ENCODE results near the gene CALML6. TPM values are rescaled to one million over a fixed set of nuclear protein-coding genes. Genes with fewer than 3 reads are reported as not detected.

Gene CALML6
- total RNA-seq, 2 donors from 2014 or later = 1.0 to 4.3 TPM

- H3K4me1 ChIP-seq = peaks cover 32% of the 10 kb centered on the region
- no peaks in the 10 kb centered on the region for H3K27me3 ChIP-seq
- 73% methylated on average over 2 of the region's 2 CpGs; no CpG with 5 or more reads in 1 of the 2 donors for WGBS, 2 donors
- intact Hi-C loops (cut with DNase I) = no loop called here
- H3K9me3 ChIP-seq = no peaks in the 10 kb centered on the region
- DNase-seq = peak in 3 of 4 donors; percentile 30 to 55 (median 48)
- no peak overlapping the region for H3K4me3 ChIP-seq
- TF ChIP-seq CTCF (IDR thresholded peaks at IDR 0.05) = no peak
- TF ChIP-seq POLR2A (IDR thresholded peaks at IDR 0.05) = no peak
- H3K27ac ChIP-seq = no peak overlapping the region
- no peaks in the 10 kb centered on the region for H3K36me3 ChIP-seq (replicated peaks in 1 of 2; ENCODE audit: insufficient read depth in 1 of 2, low read depth in 2 of 2)
- peak; percentile 21 for ATAC-seq
Measured at GRCh38 chr1:1873186-1873585, 41.9 kb upstream of the CALML6 start.

- ATAC-seq (no peak), DNase-seq (no peak)
- TF ChIP-seq POLR2A (IDR thresholded peaks at IDR 0.05) (no peak), CTCF (IDR thresholded peaks at IDR 0.05) (no peak)
- peaks cover 29% of the 10 kb centered on the region for H3K4me1 ChIP-seq
- H3K4me3 ChIP-seq = no peak overlapping the region
- no peaks in the 10 kb centered on the region for H3K9me3 ChIP-seq
- no peak overlapping the region for H3K27ac ChIP-seq
- intact Hi-C loops (cut with DNase I) = no loop called here
- 96 to 97% methylated on average over 6 to 7 of the region's 7 CpGs for WGBS, 2 donors
- H3K27me3 ChIP-seq = no peaks in the 10 kb centered on the region
- no peaks in the 10 kb centered on the region for H3K36me3 ChIP-seq (replicated peaks in 1 of 2; ENCODE audit: insufficient read depth in 1 of 2, low read depth in 2 of 2)
Measured at GRCh38 chr1:1874901-1875300, 40.2 kb upstream of the CALML6 start.

GRCh38 chr1:1875932-1876331 lies 39.1 kb upstream of the CALML6 start:
- H3K27me3 ChIP-seq = no peaks in the 10 kb centered on the region
- peaks cover 31% of the 10 kb centered on the region for H3K4me1 ChIP-seq
- intact Hi-C loops (cut with DNase I) = no loop called here
- H3K4me3 ChIP-seq = no peak overlapping the region
- TF ChIP-seq CTCF (IDR thresholded peaks at IDR 0.05) = no peak
- TF ChIP-seq POLR2A (IDR thresholded peaks at IDR 0.05) = no peak
- no peak for ATAC-seq
- H3K36me3 ChIP-seq (replicated peaks in 1 of 2; ENCODE audit: insufficient read depth in 1 of 2, low read depth in 2 of 2) = no peaks in the 10 kb centered on the region
- no peaks in the 10 kb centered on the region for H3K9me3 ChIP-seq
- no peak for DNase-seq
- WGBS, 2 donors = 71 to 91% methylated on average over 1 of the region's 1 CpG
- no peak overlapping the region for H3K27ac ChIP-seq

GRCh38 chr1:1876335-1876930 lies 38.6 kb upstream of the CALML6 start:
- intact Hi-C loops (cut with DNase I) = no loop called here
- ATAC-seq (no peak), DNase-seq (no peak)
- no peaks in the 10 kb centered on the region for H3K9me3 ChIP-seq
- H3K27me3 ChIP-seq = no peaks in the 10 kb centered on the region
- WGBS, 2 donors = 81 to 88% methylated on average over 11 of the region's 11 CpGs
- peaks cover 36% of the 10 kb centered on the region for H3K4me1 ChIP-seq
- no peak overlapping the region for H3K4me3 ChIP-seq
- H3K36me3 ChIP-seq (replicated peaks in 1 of 2; ENCODE audit: insufficient read depth in 1 of 2, low read depth in 2 of 2) = no peaks in the 10 kb centered on the region
- no peak for TF ChIP-seq CTCF (IDR thresholded peaks at IDR 0.05)
- TF ChIP-seq POLR2A (IDR thresholded peaks at IDR 0.05) = no peak
- no peak overlapping the region for H3K27ac ChIP-seq

- ATAC-seq = no peak
- no peak for DNase-seq
- TF ChIP-seq CTCF (IDR thresholded peaks at IDR 0.05) = no peak
- TF ChIP-seq POLR2A (IDR thresholded peaks at IDR 0.05) = no peak
- Histone ChIP-seq H3K36me3 (replicated peaks in 1 of 2; ENCODE audit: insufficient read depth in 1 of 2, low read depth in 2 of 2) (no peaks in the 10 kb centered on the region), H3K27me3 (no peaks in the 10 kb centered on the region), H3K4me3 (no peak overlapping the region), H3K27ac (no peak overlapping the region), H3K9me3 (no peaks in the 10 kb centered on the region), H3K4me1 (peaks cover 41% of the 10 kb centered on the region)
- intact Hi-C loops (cut with DNase I) = no loop called here
- 76 to 87% methylated on average over 5 of the region's 5 CpGs for WGBS, 2 donors
Measured at GRCh38 chr1:1877865-1878436, 37.1 kb upstream of the CALML6 start.

Measured in body of pancreas (tissue), 4 donors.